ENCODE data around the gene CARD11. TPM values are rescaled to one million over a fixed set of nuclear protein-coding genes. Genes with fewer than 3 reads are reported as not detected.

CARD11 gene
- polyA plus RNA-seq, 1 experiment: 1.2 TPM

DNA sequence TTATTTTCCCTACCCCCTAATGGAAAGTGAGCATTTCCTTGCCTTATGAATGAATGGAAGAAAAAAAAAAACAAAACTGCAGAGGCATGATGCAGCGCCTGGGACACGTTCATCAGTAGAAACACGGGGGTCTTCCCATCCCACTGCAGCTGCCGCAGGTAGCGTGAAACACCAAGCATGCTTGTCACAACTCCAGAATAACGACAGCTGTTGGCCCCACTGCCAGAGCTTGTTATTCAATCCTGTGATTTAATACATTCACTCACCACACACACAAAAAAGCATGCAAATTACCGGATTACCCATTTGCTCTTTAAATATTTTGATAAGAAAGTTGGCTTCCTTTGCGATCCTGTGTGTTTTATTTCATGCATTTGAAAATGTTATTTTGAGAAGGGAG is 151.1 kb downstream of the CARD11 start:
- Histone ChIP-seq H3K9me3 (ENCODE audit: control insufficient read depth, insufficient read depth, low read length) (peaks cover 7% of the 10 kb centered on the region), H3K27me3 (ENCODE audit: control insufficient read depth, insufficient read depth, low read length) (peaks cover 7% of the 10 kb centered on the region), H3K27ac (ENCODE audit: low read depth, low read length) (no peak overlapping the region), H3K4me3 (ENCODE audit: low read depth, low read length) (no peak overlapping the region)
- TF ChIP-seq, protein P1, sequence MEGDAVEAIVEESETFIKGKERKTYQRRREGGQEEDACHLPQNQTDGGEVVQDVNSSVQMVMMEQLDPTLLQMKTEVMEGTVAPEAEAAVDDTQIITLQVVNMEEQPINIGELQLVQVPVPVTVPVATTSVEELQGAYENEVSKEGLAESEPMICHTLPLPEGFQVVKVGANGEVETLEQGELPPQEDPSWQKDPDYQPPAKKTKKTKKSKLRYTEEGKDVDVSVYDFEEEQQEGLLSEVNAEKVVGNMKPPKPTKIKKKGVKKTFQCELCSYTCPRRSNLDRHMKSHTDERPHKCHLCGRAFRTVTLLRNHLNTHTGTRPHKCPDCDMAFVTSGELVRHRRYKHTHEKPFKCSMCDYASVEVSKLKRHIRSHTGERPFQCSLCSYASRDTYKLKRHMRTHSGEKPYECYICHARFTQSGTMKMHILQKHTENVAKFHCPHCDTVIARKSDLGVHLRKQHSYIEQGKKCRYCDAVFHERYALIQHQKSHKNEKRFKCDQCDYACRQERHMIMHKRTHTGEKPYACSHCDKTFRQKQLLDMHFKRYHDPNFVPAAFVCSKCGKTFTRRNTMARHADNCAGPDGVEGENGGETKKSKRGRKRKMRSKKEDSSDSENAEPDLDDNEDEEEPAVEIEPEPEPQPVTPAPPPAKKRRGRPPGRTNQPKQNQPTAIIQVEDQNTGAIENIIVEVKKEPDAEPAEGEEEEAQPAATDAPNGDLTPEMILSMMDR (IDR thresholded peaks at IDR 0.05; ENCODE audit: low read depth, low read length): no peak
- POLR2A ChIA-PET: no interaction called here
- CTCF ChIA-PET: no interaction called here
- DNase-seq (ENCODE audit: low read depth, low spot score): no peak

DNA sequence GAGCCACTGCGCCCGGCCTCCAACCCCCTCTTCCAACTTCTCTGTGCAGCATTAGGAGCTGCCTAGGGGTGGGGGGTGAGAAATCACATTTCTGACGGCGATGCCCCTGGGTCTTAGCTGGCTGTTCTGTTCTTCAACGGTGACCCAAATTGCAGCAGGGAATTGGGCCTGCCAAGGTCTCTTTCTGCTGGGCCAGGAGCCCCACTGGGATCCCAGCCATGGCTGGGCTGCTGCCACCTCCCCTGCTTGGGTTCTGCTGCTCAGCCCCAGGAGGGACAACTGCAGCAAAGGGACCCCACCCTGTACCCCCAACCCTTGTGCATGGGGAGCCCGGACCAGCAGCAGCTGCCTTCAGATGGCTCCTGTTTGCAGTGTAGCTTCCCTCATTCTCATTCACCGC is 155.9 kb downstream of the CARD11 start:
- ChIA-PET POLR2A (no interaction called here), CTCF (interaction anchor here (0.8 to 3.1 kb wide), 3 partner anchors 267 to 663 kb away, joined by 3 to 12 read pairs (median 11); no protein-coding TSS in a partner anchor)
- no peak for DNase-seq (ENCODE audit: low read depth, low spot score)
- Histone ChIP-seq H3K9me3 (ENCODE audit: control insufficient read depth, insufficient read depth, low read length) (no peaks in the 10 kb centered on the region), H3K27me3 (ENCODE audit: control insufficient read depth, insufficient read depth, low read length) (peaks cover 11% of the 10 kb centered on the region), H3K27ac (ENCODE audit: low read depth, low read length) (no peak overlapping the region), H3K4me3 (ENCODE audit: low read depth, low read length) (no peak overlapping the region)
- TF ChIP-seq, protein P1 (IDR thresholded peaks at IDR 0.05; ENCODE audit: low read depth, low read length): no peak

GRCh38 chr7:2886900-2887299 is 156.8 kb downstream of the CARD11 start:
- TF ChIP-seq, protein P1 (IDR thresholded peaks at IDR 0.05; ENCODE audit: low read depth, low read length): peak; percentile 94
- peak; percentile 56 for DNase-seq (ENCODE audit: low read depth, low spot score)
- Histone ChIP-seq H3K27ac (ENCODE audit: low read depth, low read length) (no peak overlapping the region), H3K9me3 (ENCODE audit: control insufficient read depth, insufficient read depth, low read length) (no peaks in the 10 kb centered on the region), H3K27me3 (ENCODE audit: control insufficient read depth, insufficient read depth, low read length) (peaks cover 11% of the 10 kb centered on the region), H3K4me3 (ENCODE audit: low read depth, low read length) (no peak overlapping the region)
- ChIA-PET CTCF (interaction anchor here (0.6 to 3.1 kb wide), 4 partner anchors 268 to 664 kb away, joined by 3 to 12 read pairs (median 8); no protein-coding TSS in a partner anchor), POLR2A (no interaction called here)

GRCh38 chr7:2886391-2886790 is 157.3 kb downstream of the CARD11 start:
- H3K27ac ChIP-seq (ENCODE audit: low read depth, low read length): no peak overlapping the region
- H3K9me3 ChIP-seq (ENCODE audit: control insufficient read depth, insufficient read depth, low read length): no peaks in the 10 kb centered on the region
- DNase-seq (ENCODE audit: low read depth, low spot score): no peak
- CTCF ChIA-PET: interaction anchor here (0.6 to 3.1 kb wide), 3 partner anchors 269 to 534 kb away, joined by 5 to 12 read pairs (median 11); no protein-coding TSS in a partner anchor
- H3K27me3 ChIP-seq (ENCODE audit: control insufficient read depth, insufficient read depth, low read length): peaks cover 11% of the 10 kb centered on the region
- H3K4me3 ChIP-seq (ENCODE audit: low read depth, low read length): no peak overlapping the region
- POLR2A ChIA-PET: no interaction called here
- TF ChIP-seq, protein P1 (IDR thresholded peaks at IDR 0.05; ENCODE audit: low read depth, low read length): no peak

GRCh38 chr7:2884161-2884560 is 159.5 kb downstream of the CARD11 start:
- no peaks in the 10 kb centered on the region for H3K9me3 ChIP-seq (ENCODE audit: control insufficient read depth, insufficient read depth, low read length)
- H3K27ac ChIP-seq (ENCODE audit: low read depth, low read length): no peak overlapping the region
- H3K27me3 ChIP-seq (ENCODE audit: control insufficient read depth, insufficient read depth, low read length): peaks cover 6% of the 10 kb centered on the region
- H3K4me3 ChIP-seq (ENCODE audit: low read depth, low read length): no peak overlapping the region
- TF ChIP-seq, protein P1 (IDR thresholded peaks at IDR 0.05; ENCODE audit: low read depth, low read length): no peak
- POLR2A ChIA-PET: no interaction called here
- DNase-seq (ENCODE audit: low read depth, low spot score): no peak
- CTCF ChIA-PET: interaction anchor here (1.0 kb wide), 1 partner anchor 270 kb away, joined by 3 read pairs; no protein-coding TSS in a partner anchor
